OCI-LY1 (cell line): Measurements from ENCODE around the gene MAGI1.

Source experiments
- H2AFZ ChIP-seq: fragments of 200-600 bp; sonication (generic), shearing (Covaris generic); 2 replicates; pipeline ENCODE4 v1.6.0; 2014; ENCODE audit warnings: antibody characterized with exemption, mild to moderate bottlenecking, low read length
- H3F3A ChIP-seq: fragments of 200-600 bp; sonication (generic), shearing (Covaris generic); 2 replicates; pipeline ENCODE4 v1.6.0; 2014; ENCODE audit warnings: mild to moderate bottlenecking, antibody characterized with exemption, low read length, moderate library complexity; ENCODE audit not compliant: insufficient read depth
- H3K27ac ChIP-seq: fragments of 200-600 bp; sonication (generic); 2 replicates; pipeline ENCODE4 v1.5.1; 2014; ENCODE audit warnings: low read length, mixed run types, mild to moderate bottlenecking, low read depth; ENCODE audit not compliant: poor library complexity, severe bottlenecking
- H3K27me3 ChIP-seq: fragments of 200-600 bp; sonication (generic); 2 replicates; pipeline ENCODE4 v1.6.0; 2014; ENCODE audit warnings: antibody characterized with exemption, mild to moderate bottlenecking, low read length, moderate library complexity; ENCODE audit not compliant: insufficient read depth
- H3K36me3 ChIP-seq: fragments of 200-600 bp; sonication (generic); 2 replicates; pipeline ENCODE4 v1.6.1; 2014; ENCODE audit warnings: mild to moderate bottlenecking, antibody characterized with exemption, low read length, moderate library complexity, mixed read lengths; ENCODE audit not compliant: insufficient read depth
- H3K4me1 ChIP-seq: fragments of 200-600 bp; sonication (generic); 2 replicates; pipeline ENCODE4 v1.5.1; 2014; ENCODE audit warnings: mild to moderate bottlenecking, low read length, moderate library complexity; ENCODE audit not compliant: insufficient read depth, severe bottlenecking
- H3K4me2 ChIP-seq: fragments of 200-600 bp; sonication (generic), shearing (Covaris generic); 2 replicates; pipeline ENCODE4 v1.6.1; 2014; ENCODE audit warnings: low read length
- H3K4me3 ChIP-seq: fragments of 200-600 bp; sonication (generic); 2 replicates; pipeline ENCODE4 v1.5.1; 2014; ENCODE audit warnings: low read length, low read depth, mild to moderate bottlenecking, mixed read lengths; ENCODE audit not compliant: poor library complexity, severe bottlenecking
- H3K79me2 ChIP-seq: fragments of 200-600 bp; shearing (Covaris generic); 2 replicates; pipeline ENCODE4 v1.6.1; 2016; ENCODE audit warnings: mixed run types, low read length, mixed read lengths; ENCODE audit not compliant: insufficient read depth
- H3K9ac ChIP-seq: fragments of 200-600 bp; sonication (generic), shearing (Covaris generic); 2 replicates; pipeline ENCODE4 v1.6.1; 2014; ENCODE audit warnings: mild to moderate bottlenecking, low read length, mixed read lengths
- H3K9me2 ChIP-seq: fragments of 200-600 bp; sonication (generic), shearing (Covaris generic); 2 replicates; pipeline ENCODE4 v1.6.1; 2014; ENCODE audit warnings: low read depth, mild to moderate bottlenecking, low read length, mixed read lengths
- H3K9me3 ChIP-seq: fragments of 200-600 bp; shearing (Covaris generic); 2 replicates; pipeline ENCODE4 v1.6.1; 2014; ENCODE audit warnings: low read length, mixed read lengths
- H4K20me1 ChIP-seq: fragments of 200-600 bp; sonication (generic), shearing (Covaris generic); 2 replicates; pipeline ENCODE4 v1.6.0; 2016; ENCODE audit warnings: mild to moderate bottlenecking, low read length; ENCODE audit not compliant: insufficient read depth
- EZH2 ChIP-seq: fragments of 200-600 bp; sonication (generic), shearing (Covaris generic); IDR thresholded peaks from 2 replicates; pipeline ENCODE4 v1.8.0; 2017; ENCODE audit warnings: borderline replicate concordance, mixed run types, mild to moderate bottlenecking, antibody characterized with exemption, low read length, moderate library complexity, mixed read lengths
- TF ChIP-seq, protein P1 (sequence below): fragments of 200-600 bp; sonication (generic), shearing (Covaris generic); IDR thresholded peaks from 2 replicates; pipeline ENCODE4 v1.5.1; 2017; ENCODE audit warnings: mild to moderate bottlenecking, antibody characterized with exemption, low read length, moderate library complexity, mixed read lengths

The MAGI1 gene

GRCh38 chr3:66035763-66036477, 2.8 kb downstream of the MAGI1 start:
- Histone ChIP-seq H3K4me2 (no peak overlapping the region), H3K9me3 (no peaks in the 10 kb centered on the region), H3F3A (no peaks in the 10 kb centered on the region), H3K4me1 (no peaks in the 10 kb centered on the region), H3K36me3 (no peaks in the 10 kb centered on the region), H3K9me2 (no peaks in the 10 kb centered on the region), H3K9ac (no peak overlapping the region), H3K79me2 (no peaks in the 10 kb centered on the region), H3K4me3 (no peak overlapping the region), H3K27ac (no peak overlapping the region), H4K20me1 (no peaks in the 10 kb centered on the region), H2AFZ (no peak overlapping the region), H3K27me3 (no peaks in the 10 kb centered on the region)
- TF ChIP-seq, protein P1, sequence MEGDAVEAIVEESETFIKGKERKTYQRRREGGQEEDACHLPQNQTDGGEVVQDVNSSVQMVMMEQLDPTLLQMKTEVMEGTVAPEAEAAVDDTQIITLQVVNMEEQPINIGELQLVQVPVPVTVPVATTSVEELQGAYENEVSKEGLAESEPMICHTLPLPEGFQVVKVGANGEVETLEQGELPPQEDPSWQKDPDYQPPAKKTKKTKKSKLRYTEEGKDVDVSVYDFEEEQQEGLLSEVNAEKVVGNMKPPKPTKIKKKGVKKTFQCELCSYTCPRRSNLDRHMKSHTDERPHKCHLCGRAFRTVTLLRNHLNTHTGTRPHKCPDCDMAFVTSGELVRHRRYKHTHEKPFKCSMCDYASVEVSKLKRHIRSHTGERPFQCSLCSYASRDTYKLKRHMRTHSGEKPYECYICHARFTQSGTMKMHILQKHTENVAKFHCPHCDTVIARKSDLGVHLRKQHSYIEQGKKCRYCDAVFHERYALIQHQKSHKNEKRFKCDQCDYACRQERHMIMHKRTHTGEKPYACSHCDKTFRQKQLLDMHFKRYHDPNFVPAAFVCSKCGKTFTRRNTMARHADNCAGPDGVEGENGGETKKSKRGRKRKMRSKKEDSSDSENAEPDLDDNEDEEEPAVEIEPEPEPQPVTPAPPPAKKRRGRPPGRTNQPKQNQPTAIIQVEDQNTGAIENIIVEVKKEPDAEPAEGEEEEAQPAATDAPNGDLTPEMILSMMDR = no peak

- H3K9ac ChIP-seq = no peak overlapping the region
- no peak overlapping the region for H3K4me3 ChIP-seq
- H2AFZ ChIP-seq = no peak overlapping the region
- H3K9me3 ChIP-seq = no peaks in the 10 kb centered on the region
- H3F3A ChIP-seq = no peaks in the 10 kb centered on the region
- H3K36me3 ChIP-seq = no peaks in the 10 kb centered on the region
- no peaks in the 10 kb centered on the region for H3K27me3 ChIP-seq
- H3K4me2 ChIP-seq = no peak overlapping the region
- no peak overlapping the region for H3K27ac ChIP-seq
- H3K79me2 ChIP-seq = no peaks in the 10 kb centered on the region
- H4K20me1 ChIP-seq = no peaks in the 10 kb centered on the region
- no peaks in the 10 kb centered on the region for H3K4me1 ChIP-seq
- TF ChIP-seq, protein P1 = no peak
- no peak for TF ChIP-seq EZH2
- no peaks in the 10 kb centered on the region for H3K9me2 ChIP-seq
Observed at GRCh38 chr3:66033241-66034138, 5.2 kb downstream of the MAGI1 start.

DNA sequence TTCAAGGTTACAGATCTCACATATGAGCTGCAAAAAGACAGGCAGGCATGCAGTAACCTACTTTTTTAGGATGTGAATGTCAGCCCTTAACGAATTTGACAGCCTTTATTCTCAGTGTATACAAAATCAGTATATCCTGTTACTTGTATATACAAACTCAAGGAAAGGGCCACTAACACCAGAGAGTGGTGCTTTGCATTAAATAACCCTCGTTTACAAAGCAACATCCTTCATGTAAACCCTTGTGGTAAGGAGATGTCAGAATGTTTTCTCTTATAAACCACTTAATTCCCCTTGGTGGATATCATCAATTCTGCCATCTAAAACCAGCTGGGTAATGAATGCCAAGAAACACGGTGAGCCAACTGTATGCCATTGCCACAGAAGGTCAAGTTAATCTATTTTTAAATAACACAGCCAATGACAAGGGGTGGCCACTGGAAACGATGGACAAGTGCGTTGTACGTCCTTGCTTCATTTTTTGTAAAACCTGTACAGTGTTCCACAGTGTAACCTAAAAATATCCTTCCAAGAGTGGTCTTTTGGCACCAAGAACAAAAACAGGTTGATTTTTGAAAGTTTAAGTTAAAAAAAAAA, 7.5 kb downstream of the MAGI1 start:
- Histone ChIP-seq H2AFZ (no peak overlapping the region), H3K27me3 (no peaks in the 10 kb centered on the region), H4K20me1 (no peaks in the 10 kb centered on the region), H3K36me3 (no peaks in the 10 kb centered on the region), H3K4me1 (no peaks in the 10 kb centered on the region), H3K4me2 (no peak overlapping the region), H3K27ac (no peak overlapping the region), H3K9me3 (no peaks in the 10 kb centered on the region), H3F3A (no peaks in the 10 kb centered on the region), H3K79me2 (no peaks in the 10 kb centered on the region), H3K4me3 (no peak overlapping the region), H3K9ac (no peak overlapping the region), H3K9me2 (no peaks in the 10 kb centered on the region)
- TF ChIP-seq, protein P1 = no peak
- no peak for TF ChIP-seq EZH2
